Measurements from ENCODE around the gene TMPRSS6. TPM values are rescaled to one million over a fixed set of nuclear protein-coding genes. Genes with fewer than 3 reads are reported as not detected.

The TMPRSS6 gene
- total and polyA plus RNA-seq, 2 of the 13 experiments (the other 11 are each of a cell fraction or from before 2014, with no cell fraction given): 4.2 to 4.8 TPM

- TF ChIP-seq ZBTB3 (CRISPR knock-in tag; IDR thresholded peaks at IDR 0.05; ENCODE audit: borderline replicate concordance, low read depth): no peak
- TF ChIP-seq ZNF18 (CRISPR knock-in tag; IDR thresholded peaks at IDR 0.05; ENCODE audit: insufficient replicate concordance): no peak
- TF ChIP-seq ZSCAN20 (CRISPR knock-in tag; IDR thresholded peaks at IDR 0.05; ENCODE audit: borderline replicate concordance): no peak
- no peak for TF ChIP-seq CREM (IDR thresholded peaks at IDR 0.05)
- no peak for TF ChIP-seq CREM (CRISPR knock-in tag; IDR thresholded peaks at IDR 0.05)
- TF ChIP-seq ZNF292 (CRISPR knock-in tag; IDR thresholded peaks at IDR 0.05; ENCODE audit: borderline replicate concordance, low read depth): no peak
- TF ChIP-seq, protein P1, sequence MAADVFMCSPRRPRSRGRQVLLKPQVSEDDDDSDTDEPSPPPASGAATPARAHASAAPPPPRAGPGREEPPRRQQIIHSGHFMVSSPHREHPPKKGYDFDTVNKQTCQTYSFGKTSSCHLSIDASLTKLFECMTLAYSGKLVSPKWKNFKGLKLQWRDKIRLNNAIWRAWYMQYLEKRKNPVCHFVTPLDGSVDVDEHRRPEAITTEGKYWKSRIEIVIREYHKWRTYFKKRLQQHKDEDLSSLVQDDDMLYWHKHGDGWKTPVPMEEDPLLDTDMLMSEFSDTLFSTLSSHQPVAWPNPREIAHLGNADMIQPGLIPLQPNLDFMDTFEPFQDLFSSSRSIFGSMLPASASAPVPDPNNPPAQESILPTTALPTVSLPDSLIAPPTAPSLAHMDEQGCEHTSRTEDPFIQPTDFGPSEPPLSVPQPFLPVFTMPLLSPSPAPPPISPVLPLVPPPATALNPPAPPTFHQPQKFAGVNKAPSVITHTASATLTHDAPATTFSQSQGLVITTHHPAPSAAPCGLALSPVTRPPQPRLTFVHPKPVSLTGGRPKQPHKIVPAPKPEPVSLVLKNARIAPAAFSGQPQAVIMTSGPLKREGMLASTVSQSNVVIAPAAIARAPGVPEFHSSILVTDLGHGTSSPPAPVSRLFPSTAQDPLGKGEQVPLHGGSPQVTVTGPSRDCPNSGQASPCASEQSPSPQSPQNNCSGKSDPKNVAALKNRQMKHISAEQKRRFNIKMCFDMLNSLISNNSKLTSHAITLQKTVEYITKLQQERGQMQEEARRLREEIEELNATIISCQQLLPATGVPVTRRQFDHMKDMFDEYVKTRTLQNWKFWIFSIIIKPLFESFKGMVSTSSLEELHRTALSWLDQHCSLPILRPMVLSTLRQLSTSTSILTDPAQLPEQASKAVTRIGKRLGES (CRISPR knock-in tag; IDR thresholded peaks at IDR 0.05; ENCODE audit: borderline replicate concordance): no peak
- TF ChIP-seq GPBP1L1 (CRISPR knock-in tag; IDR thresholded peaks at IDR 0.05): no peak
- no peak for TF ChIP-seq ZNF33A (CRISPR knock-in tag; IDR thresholded peaks at IDR 0.05; ENCODE audit: borderline replicate concordance)
- TF ChIP-seq NRL (CRISPR knock-in tag; IDR thresholded peaks at IDR 0.05; ENCODE audit: borderline replicate concordance): 0 out of 2 replicates have a peak, but pooled peaks have one; percentile 37
- no peak for TF ChIP-seq SIN3B (IDR thresholded peaks at IDR 0.05; ENCODE audit: low read length)
- no peak for TF ChIP-seq NFIC (IDR thresholded peaks at IDR 0.05; ENCODE audit: low read length)
- TF ChIP-seq, protein P2, sequence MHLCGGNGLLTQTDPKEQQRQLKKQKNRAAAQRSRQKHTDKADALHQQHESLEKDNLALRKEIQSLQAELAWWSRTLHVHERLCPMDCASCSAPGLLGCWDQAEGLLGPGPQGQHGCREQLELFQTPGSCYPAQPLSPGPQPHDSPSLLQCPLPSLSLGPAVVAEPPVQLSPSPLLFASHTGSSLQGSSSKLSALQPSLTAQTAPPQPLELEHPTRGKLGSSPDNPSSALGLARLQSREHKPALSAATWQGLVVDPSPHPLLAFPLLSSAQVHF (CRISPR knock-in tag; IDR thresholded peaks at IDR 0.05): no peak
- peak; percentile 92 for TF ChIP-seq PATZ1 (CRISPR knock-in tag; IDR thresholded peaks at IDR 0.05)
- TF ChIP-seq PPARG (CRISPR knock-in tag; conservative IDR thresholded peaks at IDR 0.05): no peak
- no peak for TF ChIP-seq XBP1 (CRISPR knock-in tag; IDR thresholded peaks at IDR 0.05)
- TF ChIP-seq, protein P3, sequence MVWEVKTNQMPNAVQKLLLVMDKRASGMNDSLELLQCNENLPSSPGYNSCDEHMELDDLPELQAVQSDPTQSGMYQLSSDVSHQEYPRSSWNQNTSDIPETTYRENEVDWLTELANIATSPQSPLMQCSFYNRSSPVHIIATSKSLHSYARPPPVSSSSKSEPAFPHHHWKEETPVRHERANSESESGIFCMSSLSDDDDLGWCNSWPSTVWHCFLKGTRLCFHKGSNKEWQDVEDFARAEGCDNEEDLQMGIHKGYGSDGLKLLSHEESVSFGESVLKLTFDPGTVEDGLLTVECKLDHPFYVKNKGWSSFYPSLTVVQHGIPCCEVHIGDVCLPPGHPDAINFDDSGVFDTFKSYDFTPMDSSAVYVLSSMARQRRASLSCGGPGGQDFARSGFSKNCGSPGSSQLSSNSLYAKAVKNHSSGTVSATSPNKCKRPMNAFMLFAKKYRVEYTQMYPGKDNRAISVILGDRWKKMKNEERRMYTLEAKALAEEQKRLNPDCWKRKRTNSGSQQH (CRISPR knock-in tag; IDR thresholded peaks at IDR 0.05; ENCODE audit: low read depth): no peak
- TF ChIP-seq, protein P4, sequence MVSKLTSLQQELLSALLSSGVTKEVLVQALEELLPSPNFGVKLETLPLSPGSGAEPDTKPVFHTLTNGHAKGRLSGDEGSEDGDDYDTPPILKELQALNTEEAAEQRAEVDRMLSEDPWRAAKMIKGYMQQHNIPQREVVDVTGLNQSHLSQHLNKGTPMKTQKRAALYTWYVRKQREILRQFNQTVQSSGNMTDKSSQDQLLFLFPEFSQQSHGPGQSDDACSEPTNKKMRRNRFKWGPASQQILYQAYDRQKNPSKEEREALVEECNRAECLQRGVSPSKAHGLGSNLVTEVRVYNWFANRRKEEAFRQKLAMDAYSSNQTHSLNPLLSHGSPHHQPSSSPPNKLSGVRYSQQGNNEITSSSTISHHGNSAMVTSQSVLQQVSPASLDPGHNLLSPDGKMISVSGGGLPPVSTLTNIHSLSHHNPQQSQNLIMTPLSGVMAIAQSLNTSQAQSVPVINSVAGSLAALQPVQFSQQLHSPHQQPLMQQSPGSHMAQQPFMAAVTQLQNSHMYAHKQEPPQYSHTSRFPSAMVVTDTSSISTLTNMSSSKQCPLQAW (CRISPR knock-in tag; IDR thresholded peaks at IDR 0.05): peak; percentile 35; the same call in 1 of the 2 replicates
Observed at GRCh38 chr22:37018815-37019308, 90.7 kb downstream of the TMPRSS6 start (continued).
